HUES6 (cell line): Measurements from ENCODE around the gene TMEM9.

Experiments
- H3K27ac ChIP-seq: 2 replicates; pipeline ENCODE4 v1.7.0; 2013; ENCODE audit warnings: low read depth, mild to moderate bottlenecking, low read length, inconsistent platforms
- H3K27me3 ChIP-seq: 2 replicates; pipeline ENCODE4 v1.6.1; 2013; ENCODE audit warnings: low read length; ENCODE audit not compliant: control insufficient read depth, insufficient read depth
- H3K36me3 ChIP-seq: 2 replicates; pipeline ENCODE4 v1.6.1; 2013; ENCODE audit warnings: low read length; ENCODE audit not compliant: control insufficient read depth, insufficient read depth
- H3K4me1 ChIP-seq: 2 replicates; pipeline ENCODE4 v1.6.1; 2013; ENCODE audit warnings: low read length; ENCODE audit not compliant: control insufficient read depth, insufficient read depth
- H3K4me3 ChIP-seq: 2 replicates; pipeline ENCODE4 v1.5.1; 2013; ENCODE audit warnings: low read depth, low read length
- H3K9ac ChIP-seq: one replicate; pipeline ENCODE4 v1.6.1; 2013; ENCODE audit warnings: mild to moderate bottlenecking, low read length
- H3K9me3 ChIP-seq: 2 replicates; pipeline ENCODE4 v1.6.1; 2013; ENCODE audit warnings: low read depth, low read length; ENCODE audit not compliant: control insufficient read depth, insufficient read depth

The TMEM9 gene

GRCh38 chr1:201144701-201145100 lies 9.6 kb downstream of the TMEM9 start:
- Histone ChIP-seq H3K27me3 (no peaks in the 10 kb centered on the region), H3K9ac (no peak overlapping the region), H3K9me3 (no peaks in the 10 kb centered on the region), H3K4me3 (no peak overlapping the region), H3K27ac (no peak overlapping the region), H3K36me3 (peaks cover 100% of the 10 kb centered on the region), H3K4me1 (no peaks in the 10 kb centered on the region)

- H3K9ac ChIP-seq: no peak overlapping the region
- H3K4me3 ChIP-seq: no peak overlapping the region
- H3K9me3 ChIP-seq: no peaks in the 10 kb centered on the region
- H3K27me3 ChIP-seq: no peaks in the 10 kb centered on the region
- H3K36me3 ChIP-seq: peaks cover 100% of the 10 kb centered on the region
- H3K4me1 ChIP-seq: no peaks in the 10 kb centered on the region
- no peak overlapping the region for H3K27ac ChIP-seq
These were observed 10.3 kb downstream of the TMEM9 start for GRCh38 chr1:201143726-201144635.

DNA sequence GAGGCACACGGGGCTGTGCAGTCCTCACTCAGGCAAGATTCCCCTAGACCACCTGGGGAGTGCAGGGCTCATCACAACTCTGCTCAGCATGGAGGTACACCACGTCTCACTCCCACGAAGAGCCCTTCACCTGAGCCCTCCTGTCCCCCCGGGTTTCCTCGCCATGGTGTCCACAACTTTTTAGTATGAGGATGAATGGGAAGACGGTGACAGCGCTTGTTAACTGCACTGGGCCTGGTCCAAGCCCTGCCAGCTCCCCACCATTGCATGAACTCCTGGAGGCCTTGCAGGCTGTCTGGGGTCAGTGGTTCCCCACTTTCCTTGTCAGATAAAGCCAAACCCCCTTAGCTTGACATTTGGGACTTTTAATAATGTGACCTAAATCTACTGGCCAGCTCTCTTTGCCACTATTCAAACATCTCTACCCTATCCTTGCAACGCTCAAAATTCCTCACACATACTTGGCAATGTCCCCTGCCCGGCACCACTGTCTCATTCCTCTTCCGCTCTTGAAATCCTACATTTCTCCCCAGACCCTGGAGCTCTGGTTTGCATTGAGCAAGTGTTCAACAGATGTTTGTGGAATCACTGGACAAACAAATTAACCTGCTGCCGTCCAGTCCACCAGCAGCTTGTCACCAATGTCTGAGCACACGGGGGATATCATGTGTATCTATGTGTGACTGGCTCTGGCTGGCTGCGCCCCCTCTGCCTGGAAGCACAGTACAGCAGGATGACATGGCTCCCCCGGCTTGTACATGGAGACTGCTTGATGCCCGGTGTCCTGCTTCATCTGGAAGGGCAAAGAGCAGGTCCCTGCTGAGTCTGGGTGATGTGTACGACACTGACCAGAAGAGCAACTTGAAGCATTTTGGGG lies 11.2 kb downstream of the TMEM9 start:
- H3K9me3 ChIP-seq: no peaks in the 10 kb centered on the region
- no peak overlapping the region for H3K4me3 ChIP-seq
- H3K4me1 ChIP-seq: no peaks in the 10 kb centered on the region
- no peak overlapping the region for H3K27ac ChIP-seq
- no peak overlapping the region for H3K9ac ChIP-seq
- no peaks in the 10 kb centered on the region for H3K27me3 ChIP-seq
- H3K36me3 ChIP-seq: peaks cover 100% of the 10 kb centered on the region

DNA sequence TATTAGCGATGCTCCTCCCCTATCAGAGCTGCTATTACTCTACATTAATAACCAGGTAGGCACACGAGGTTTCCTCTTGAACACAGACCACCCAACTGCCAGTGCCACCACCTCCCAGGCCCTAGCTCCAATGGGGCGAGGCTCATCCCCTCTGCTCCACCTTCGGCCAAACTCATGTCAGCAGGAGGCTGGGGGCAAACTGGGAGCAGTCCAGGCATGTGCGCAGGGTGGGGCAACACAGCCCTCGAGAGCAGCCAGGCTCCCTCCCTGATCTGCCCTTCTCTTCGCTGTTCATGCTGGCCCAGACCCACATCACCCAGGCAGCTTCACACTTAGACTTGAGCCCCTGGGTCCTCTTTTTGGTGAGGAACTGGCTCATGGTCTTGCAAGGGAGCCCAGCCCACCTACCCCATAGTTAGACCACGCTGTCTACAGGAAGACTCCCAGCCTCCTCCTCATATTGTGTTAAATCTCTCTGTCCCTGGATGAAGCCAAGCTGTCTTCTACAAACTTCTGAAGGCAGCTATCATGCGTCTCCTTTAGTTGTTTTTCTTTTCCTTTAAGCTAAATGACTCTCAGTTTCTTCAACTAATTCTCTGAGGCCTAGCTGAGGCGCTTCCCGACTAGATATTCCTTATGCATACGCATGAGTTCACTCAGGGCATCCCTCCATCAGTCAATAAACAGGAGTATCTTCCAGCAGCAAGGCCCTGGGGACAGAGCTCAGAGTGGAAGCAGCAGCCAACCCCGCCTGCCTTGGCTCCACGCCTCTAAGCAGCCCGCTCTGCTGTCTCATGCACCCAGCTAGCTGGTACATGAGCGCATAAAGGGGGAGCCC lies 12.0 kb downstream of the TMEM9 start:
- Histone ChIP-seq H3K36me3 (peaks cover 99% of the 10 kb centered on the region), H3K4me3 (no peak overlapping the region), H3K27me3 (no peaks in the 10 kb centered on the region), H3K9ac (no peak overlapping the region), H3K9me3 (no peaks in the 10 kb centered on the region), H3K4me1 (no peaks in the 10 kb centered on the region), H3K27ac (no peak overlapping the region; the same call in 1 of the 2 replicates)

GRCh38 chr1:201141418-201141817 lies 12.9 kb downstream of the TMEM9 start:
- no peaks in the 10 kb centered on the region for H3K4me1 ChIP-seq
- no peak overlapping the region for H3K27ac ChIP-seq
- H3K9ac ChIP-seq: no peak overlapping the region
- no peaks in the 10 kb centered on the region for H3K27me3 ChIP-seq
- no peaks in the 10 kb centered on the region for H3K9me3 ChIP-seq
- peaks cover 98% of the 10 kb centered on the region for H3K36me3 ChIP-seq
- H3K4me3 ChIP-seq: no peak overlapping the region

- Histone ChIP-seq H3K4me1 (no peaks in the 10 kb centered on the region), H3K27ac (no peak overlapping the region), H3K9ac (no peak overlapping the region), H3K4me3 (no peak overlapping the region), H3K36me3 (peaks cover 98% of the 10 kb centered on the region), H3K27me3 (no peaks in the 10 kb centered on the region), H3K9me3 (no peaks in the 10 kb centered on the region)
These were observed 13.4 kb downstream of the TMEM9 start for GRCh38 chr1:201140941-201141260.

DNA sequence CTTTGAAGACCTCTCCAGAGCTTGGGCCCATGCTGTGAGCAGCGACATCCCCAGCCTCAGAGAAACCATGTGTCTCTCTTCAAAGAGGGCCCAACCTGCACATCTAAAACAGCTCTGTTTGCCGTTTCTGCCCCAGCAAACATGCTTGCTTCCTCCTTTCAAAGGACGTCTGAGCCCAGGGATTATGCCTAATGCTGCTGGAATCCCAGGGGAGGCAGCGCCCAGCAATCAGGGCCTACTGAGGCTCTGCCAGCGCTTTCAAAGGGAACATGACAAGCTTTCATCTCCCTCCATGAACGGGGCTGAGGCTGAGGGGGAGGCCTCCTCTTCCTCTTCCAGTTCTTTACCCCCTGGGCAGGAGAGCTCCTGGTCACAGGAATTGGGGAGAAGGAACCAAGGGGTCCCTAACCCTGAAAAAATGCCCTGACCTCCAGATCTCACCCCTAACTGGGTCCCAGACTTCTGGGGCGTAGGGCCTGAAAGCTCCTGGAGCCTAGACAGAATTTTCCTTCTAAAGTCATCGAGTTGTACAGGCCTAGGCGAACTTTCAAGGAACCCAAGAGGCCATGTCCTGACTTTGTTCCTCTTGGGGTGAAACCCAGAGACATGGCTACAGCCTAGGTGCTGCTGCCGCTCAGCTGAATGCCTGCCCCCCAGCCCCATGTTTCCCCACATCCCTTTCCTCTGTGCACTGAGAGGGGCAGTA lies 13.9 kb downstream of the TMEM9 start:
- Histone ChIP-seq H3K36me3 (peaks cover 98% of the 10 kb centered on the region), H3K9me3 (no peaks in the 10 kb centered on the region), H3K4me3 (no peak overlapping the region), H3K4me1 (no peaks in the 10 kb centered on the region), H3K9ac (no peak overlapping the region), H3K27ac (no peak overlapping the region), H3K27me3 (no peaks in the 10 kb centered on the region)

- Histone ChIP-seq H3K4me3 (no peak overlapping the region), H3K9ac (no peak overlapping the region), H3K27me3 (no peaks in the 10 kb centered on the region), H3K36me3 (peaks cover 98% of the 10 kb centered on the region), H3K4me1 (no peaks in the 10 kb centered on the region), H3K27ac (no peak overlapping the region), H3K9me3 (no peaks in the 10 kb centered on the region)
These were observed 14.5 kb downstream of the TMEM9 start for GRCh38 chr1:201139756-201140155.

GRCh38 chr1:201139306-201139705 lies 15.0 kb downstream of the TMEM9 start:
- Histone ChIP-seq H3K36me3 (peaks cover 98% of the 10 kb centered on the region), H3K9ac (no peak overlapping the region), H3K27ac (no peak overlapping the region)

GRCh38 chr1:201138311-201138840 lies 15.9 kb downstream of the TMEM9 start:
- no peak overlapping the region for H3K9ac ChIP-seq
- no peaks in the 10 kb centered on the region for H3K4me1 ChIP-seq
- H3K36me3 ChIP-seq: peaks cover 94% of the 10 kb centered on the region
- no peak overlapping the region for H3K27ac ChIP-seq
- H3K9me3 ChIP-seq: no peaks in the 10 kb centered on the region
- H3K27me3 ChIP-seq: no peaks in the 10 kb centered on the region
- H3K4me3 ChIP-seq: no peak overlapping the region

More at GRCh38 chr1:201139306-201139705, 15.0 kb downstream of the TMEM9 start:
- no peak overlapping the region for H3K4me3 ChIP-seq
- no peaks in the 10 kb centered on the region for H3K4me1 ChIP-seq
- H3K9me3 ChIP-seq: no peaks in the 10 kb centered on the region
- H3K27me3 ChIP-seq: no peaks in the 10 kb centered on the region
